8988T (cell line): Measurements from ENCODE around the gene EEIG1.
"Not testable (repeated sequence)": the region's sequence is repeated elsewhere in the genome, so short reads cannot be mapped to it uniquely, and the experiment has no call there.

ENCODE experiments used
- DNase-seq: peaks from one replicate; pipeline ENCODE4 v3.0.0; 2011

Gene EEIG1

DNA sequence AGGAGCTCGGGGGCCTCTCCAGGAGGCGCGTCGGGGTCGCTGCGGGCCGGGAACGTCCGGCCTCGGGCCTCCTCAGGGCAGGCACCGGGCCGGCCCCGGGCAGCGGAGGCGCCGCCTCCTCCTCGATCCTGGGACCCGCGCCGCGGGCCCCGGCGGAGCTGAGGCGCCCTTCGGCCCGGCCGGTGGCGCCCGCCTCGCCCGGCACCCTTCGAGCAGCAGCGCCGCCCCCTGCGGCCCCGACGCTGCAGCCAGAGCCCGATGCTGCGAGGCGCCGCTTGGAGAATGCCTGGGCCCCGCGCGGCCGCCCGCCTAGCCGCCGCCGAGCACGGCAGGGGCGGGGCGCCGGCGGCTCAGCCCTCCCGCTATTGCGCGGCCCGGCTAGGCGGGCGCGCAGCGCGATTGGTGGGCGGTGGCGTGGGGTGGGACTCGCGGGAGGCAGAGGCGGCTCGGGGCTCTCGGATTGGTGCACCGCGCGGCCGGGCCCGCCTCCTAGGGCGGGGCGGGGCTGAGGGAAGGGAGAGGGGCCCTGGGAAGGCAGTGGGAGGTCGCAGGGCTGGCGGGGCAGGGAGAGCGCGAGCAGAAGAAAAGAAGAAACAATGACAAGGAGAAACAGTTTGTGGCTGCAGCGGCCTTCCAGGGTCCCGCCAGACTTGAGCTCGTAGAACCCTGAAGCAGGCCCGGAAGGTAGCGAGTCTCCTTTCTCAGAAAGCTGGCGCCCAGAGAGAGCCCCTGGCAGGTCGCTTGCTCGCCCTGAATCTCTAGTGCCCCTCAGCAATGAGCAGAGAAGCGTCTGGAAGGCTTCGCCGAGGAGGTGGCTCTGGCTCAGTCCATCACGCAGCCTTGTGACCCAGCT is at the start of gene EEIG1:
Gene EEIG1 (minus strand): TSS at position 284 of the 853 bp plus-strand sequence. CDS start 852 bp downstream, outside the sequence.
- DNase-seq = peak; percentile 90

DNA sequence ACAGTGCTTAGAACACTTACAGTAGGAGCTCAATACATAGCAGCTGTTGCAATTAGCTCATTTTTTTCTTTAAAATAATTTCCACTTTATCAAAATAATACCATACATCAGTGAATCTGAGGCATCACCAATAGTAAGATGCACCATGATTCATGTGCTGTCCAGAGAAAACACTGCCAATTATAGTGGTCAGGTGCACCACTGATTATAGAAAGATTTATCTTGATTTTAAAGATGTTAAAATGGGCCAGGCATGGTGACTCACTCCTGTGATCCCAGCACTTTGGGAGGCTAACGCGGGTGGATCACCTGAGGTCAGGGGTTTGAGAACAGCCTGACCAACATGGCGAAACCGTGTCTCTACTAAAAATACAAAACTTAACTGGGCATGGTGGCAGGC is 46.9 kb upstream of the EEIG1 start:
- DNase-seq = no peak

- no peak for DNase-seq
Observed at GRCh38 chr9:128026773-128027541, 46.2 kb upstream of the EEIG1 start.

DNA sequence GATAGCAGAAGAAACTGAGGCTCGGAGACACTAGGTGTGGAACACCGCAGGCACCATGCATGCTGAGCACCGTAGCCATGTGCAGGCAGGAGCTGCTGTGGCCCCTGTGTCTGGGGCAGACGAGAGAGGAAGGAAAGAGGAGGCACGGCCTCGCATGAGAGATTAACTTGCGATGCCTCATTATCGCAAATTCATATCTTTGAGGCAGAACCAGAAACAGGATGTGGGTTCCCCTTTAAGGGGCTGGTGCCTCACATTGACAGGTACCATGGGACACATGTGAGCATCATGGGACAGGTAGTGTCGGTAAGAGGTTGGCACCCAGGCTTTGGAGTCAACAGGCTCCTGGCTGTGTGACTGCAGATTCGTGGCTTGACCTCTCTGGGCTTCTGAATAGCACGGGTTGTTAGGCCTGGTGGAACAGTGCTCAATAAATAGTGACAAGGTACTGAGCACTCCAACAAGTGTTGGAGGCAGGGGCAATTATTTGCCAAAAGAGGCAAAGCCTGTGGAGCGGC is 45.5 kb upstream of the EEIG1 start:
- DNase-seq = no peak

DNA sequence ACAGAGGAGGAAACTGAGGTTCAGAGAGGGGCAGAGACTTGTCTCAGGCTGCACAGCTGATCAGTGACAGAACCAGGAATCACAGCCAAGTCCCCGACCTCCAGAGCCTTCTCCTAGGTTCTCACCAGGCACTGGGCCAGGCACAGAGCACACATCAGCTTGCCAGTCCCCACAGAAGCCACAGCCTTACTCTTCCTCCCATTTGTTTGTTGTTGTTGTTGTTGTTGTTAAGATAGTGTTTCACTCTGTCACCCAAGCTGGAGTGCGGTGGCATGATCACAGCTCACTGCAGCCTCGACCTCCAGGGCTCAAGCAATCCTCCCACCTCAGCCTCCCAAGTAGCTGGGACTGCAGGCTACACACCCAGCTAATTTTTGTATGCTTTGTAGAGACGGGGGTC is 44.9 kb upstream of the EEIG1 start:
- no peak for DNase-seq

- DNase-seq = no peak
Observed at GRCh38 chr9:128024761-128025308, 44.0 kb upstream of the EEIG1 start.

DNA sequence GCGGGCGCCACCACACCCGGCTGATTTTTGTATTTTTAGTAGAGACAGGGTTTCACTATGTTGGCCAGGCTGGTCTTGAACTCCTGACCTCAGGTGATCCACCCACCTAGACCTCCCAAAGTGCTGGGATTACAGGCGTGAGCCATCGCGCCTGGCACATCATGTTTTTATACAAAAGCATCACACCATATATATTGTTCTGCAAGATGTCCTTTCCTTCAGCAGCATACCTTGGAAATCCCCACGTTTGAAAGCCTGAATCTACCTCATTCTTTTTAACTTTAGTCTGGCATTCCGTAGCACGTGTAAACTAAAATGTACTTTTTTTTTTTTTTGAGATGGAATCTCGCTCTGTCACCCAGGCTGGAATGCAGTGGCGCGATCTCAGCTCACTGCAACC is 42.9 kb upstream of the EEIG1 start:
- DNase-seq = not testable (repeated sequence)

- no peak for DNase-seq
Observed at GRCh38 chr9:128022886-128023285, 42.1 kb upstream of the EEIG1 start.

DNA sequence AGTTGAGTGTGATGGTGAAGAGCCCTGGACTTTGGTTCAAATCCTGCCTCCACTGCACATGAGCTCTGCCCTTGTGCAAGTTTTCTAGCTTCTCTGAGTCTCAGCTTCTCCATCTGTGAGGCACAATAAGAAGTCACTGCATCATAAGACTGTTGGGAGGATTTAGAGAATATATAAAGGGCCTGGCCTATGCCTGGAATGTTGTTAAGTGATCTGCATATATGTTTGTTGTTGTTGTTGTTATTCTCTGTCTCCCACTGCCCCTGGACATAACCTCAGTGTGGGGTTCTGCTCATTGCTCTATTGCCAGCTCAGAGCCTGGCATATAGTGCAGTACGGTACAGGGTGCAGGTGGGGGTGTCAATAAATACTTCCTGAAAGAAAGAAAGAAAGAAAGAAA is 40.3 kb upstream of the EEIG1 start:
- DNase-seq = no peak

DNA sequence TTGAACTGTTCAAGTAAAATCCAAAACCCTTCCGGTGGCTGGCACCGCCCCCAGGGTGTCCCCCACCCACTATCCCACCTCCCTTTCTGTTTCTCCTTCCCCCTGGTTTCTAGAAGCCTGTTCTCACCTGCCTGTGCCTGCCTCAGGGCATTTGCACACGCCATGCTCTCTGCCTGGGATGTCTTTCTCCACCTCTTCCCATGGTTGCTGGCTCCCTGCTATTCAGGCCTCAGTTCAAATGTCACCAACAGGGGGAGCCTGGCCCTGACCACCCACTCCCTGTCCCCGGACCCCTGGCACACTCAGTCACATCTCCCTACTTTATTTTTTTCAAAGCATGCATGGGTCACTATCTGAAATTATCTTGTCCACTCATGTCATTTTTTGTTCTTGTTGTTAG is 39.9 kb upstream of the EEIG1 start:
- no peak for DNase-seq

GRCh38 chr9:128015696-128016095 is 34.9 kb upstream of the EEIG1 start:
- DNase-seq = no peak

DNA sequence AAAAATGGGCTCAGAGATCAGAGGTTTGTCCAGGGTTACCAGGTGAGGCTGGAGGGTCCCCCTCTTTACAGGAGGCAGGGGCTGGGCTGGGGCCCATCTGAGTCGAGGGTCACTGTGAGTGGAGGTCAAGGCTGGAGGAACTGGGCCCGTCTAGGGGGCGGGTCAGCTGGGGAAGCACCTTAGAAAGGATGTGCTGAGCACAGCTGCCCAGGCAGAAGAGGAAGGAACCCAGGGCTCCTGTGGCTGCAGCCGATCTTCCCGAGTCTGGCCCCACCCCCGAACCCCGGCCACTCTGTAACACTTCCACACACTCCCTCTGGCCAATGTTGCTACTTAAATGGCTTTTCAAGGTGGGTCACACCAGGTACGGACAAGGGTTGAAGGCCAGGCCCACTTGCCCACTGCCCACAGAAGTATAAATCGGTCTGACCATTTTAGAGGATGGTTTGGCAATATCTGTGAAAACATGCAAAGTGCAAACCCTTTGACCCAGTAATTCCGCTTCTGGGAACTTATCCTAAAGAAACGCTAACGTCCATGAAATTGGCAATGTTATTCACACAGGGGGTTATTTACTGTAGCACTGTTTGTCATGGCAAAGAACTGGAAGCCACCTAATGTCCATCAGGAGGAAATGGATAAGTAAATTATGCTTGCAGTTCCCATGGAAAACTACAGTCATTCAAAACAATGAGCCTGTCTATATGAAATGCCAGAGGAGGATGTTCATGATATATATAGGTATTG is 30.5 kb upstream of the EEIG1 start:
- no peak for DNase-seq

DNA sequence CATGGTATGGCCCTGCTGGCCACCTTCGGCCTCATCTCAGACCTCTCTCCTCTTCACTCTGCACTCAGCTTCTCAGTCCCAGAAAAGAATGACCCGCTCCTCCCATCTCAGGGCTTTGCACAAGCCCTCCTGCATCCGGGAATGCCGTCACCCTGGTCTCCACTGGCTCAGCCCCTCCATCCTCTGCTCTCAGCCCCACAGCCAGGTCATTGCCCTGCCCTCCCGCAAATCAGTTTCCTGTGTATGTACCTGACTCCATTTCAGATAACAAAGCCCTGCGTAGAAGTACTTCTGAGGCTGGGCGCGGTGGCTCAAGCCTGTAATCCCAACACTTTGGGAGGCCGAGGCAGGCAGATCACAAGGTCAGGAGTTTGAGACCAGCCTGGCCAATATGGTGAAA is 28.9 kb upstream of the EEIG1 start:
- DNase-seq = no peak

GRCh38 chr9:128008171-128008570 is 27.4 kb upstream of the EEIG1 start:
- DNase-seq = no peak

DNA sequence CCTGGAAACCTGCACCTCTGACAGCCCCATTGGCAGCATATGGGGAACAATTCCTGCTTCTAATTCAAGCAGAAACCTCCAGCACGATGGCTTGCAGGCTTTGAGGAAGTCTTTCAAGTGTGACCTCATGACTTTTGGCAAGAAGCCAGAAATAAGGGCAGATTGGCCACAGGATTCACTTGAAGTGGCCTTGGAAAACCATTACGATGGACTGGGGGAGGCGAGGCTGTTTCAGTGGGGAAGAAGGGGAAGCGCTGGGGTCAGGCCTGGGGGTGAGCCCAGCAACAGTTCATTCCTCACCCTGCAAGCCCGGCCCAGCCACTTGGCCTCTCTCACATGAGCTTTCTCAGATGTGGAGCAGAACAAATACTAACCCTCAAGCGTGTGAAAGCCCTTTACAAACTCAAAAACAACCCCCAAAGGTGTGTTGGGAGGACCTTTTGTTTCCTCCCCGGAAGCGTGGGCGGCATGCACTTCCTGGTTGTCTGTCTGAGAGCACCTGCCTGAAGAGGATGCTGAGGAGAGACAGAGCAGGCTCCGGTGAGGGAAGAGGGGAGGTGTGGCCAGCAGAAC is 26.9 kb upstream of the EEIG1 start:
- DNase-seq = no peak

GRCh38 chr9:128006332-128006996 is 25.7 kb upstream of the EEIG1 start:
- DNase-seq = no peak

GRCh38 chr9:128005923-128006322 is 25.1 kb upstream of the EEIG1 start:
- DNase-seq = no peak

- DNase-seq = no peak
Observed at GRCh38 chr9:128003966-128004604, 23.3 kb upstream of the EEIG1 start.

- no peak for DNase-seq
Observed at GRCh38 chr9:128002959-128003358, 22.2 kb upstream of the EEIG1 start.

DNA sequence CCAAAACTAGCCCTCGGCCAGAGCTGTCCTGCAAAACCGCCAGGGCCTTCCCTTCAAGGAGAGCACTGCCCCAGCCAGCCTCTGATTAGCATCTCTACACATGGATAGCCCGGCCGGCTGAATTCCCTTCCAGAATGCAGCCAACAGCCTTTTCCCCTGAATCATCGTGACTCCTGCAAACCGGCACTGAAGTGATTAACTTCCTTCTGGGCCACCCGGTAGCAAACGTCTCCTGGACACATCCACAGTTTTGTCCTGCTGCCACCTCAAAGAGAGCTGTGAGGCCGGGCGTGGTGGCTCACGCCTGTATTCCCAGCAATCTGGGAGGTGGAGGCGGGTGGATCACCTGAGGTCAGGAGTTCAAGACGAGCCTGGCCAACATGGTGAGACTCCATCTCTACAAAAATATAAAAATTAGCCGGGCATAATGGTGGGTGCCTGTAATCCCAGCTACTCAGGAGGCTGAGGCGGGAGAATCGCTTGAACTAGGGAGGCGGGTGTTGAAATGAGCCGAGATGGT is 21.1 kb upstream of the EEIG1 start:
- DNase-seq = peak; percentile 40

DNA sequence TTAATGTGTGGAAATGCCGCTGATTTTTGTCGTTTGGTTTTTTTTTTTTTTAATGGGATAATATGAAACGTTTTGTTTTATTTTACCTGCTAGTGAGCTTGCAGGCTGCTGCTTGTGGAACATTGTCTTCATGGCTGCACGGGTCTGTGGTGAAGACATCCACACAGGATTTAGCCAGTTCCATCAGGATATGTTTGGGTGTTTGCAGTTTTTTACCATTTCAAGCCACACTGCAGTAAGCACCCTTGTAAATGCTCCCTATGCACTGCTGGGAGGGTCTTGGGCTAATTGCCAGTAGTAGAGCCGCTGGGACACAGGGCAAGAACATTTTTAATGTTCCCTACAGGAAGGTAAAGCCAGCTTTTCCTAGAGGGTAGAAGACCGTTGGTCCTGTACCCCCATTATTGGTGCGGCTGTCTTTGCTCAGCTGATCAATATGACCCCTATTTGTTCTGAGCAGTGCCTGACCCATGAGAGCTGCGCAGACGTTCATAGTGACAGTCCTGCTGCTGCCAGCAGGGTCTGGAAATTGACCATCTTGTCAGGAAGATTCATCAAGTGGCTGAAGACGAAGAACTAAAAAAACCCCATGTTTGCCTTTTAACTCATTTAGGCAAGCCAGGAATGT is 20.5 kb upstream of the EEIG1 start:
- no peak for DNase-seq
